Thoracic aorta (tissue), 2 donors: ENCODE data around the gene STK4. TPM values are rescaled to one million over a fixed set of nuclear protein-coding genes. Genes with fewer than 3 reads are reported as not detected.

Experiments
- ATAC-seq: fragments of 150-250 bp; one replicate; pipeline ENCODE4 v1.8.0; 2017; ENCODE audit warnings: low read depth; ENCODE audit not compliant: insufficient number of reproducible peaks, low FRiP score
- DNase-seq: peaks from one replicate; pipeline ENCODE4 v3.0.0-alpha.2; 2020; ENCODE audit warnings: low spot score
- H3K27ac ChIP-seq, 2 donors: fragments of 200-600 bp; sonication (generic); 1 replicate in 1 of 2; 2 replicates in 1 of 2; pipeline ENCODE4 v1.5.1; 2016; ENCODE audit warnings: mild to moderate bottlenecking in 2 of 2, moderate library complexity in 2 of 2
- H3K27me3 ChIP-seq: fragments of 200-600 bp; sonication (generic); replicated peaks from 2 replicates; pipeline ENCODE4 v1.6.0; 2016; ENCODE audit warnings: mild to moderate bottlenecking; ENCODE audit not compliant: insufficient read depth
- H3K36me3 ChIP-seq: fragments of 200-600 bp; sonication (generic); one replicate; pipeline ENCODE4 v1.5.1; 2016
- H3K4me1 ChIP-seq, 2 donors: fragments of 200-600 bp; sonication (generic); 1 replicate in 1 of 2; 2 replicates in 1 of 2; pipeline versions ENCODE4 v1.5.1 to v1.6.0; 2016; ENCODE audit warnings: low read depth in 2 of 2, mild to moderate bottlenecking in 1 of 2; ENCODE audit not compliant: control insufficient read depth in 1 of 2
- H3K4me3 ChIP-seq: fragments of 200-600 bp; sonication (generic); 2 replicates; pipeline ENCODE4 v1.5.1; 2016; ENCODE audit warnings: mild to moderate bottlenecking
- H3K9me3 ChIP-seq: fragments of 200-600 bp; sonication (generic); 2 replicates; pipeline ENCODE4 v1.5.1; 2016
- total RNA-seq, 2 donors: library from RNA; depleted of rRNA; stranded (reverse); fragments of >200 nt; gene quantifications; one replicate each; pipeline versions ENCODE4 v1.1.0 to v1.2.3, GENCODE V29; 2016
- TF ChIP-seq, protein P1 (sequence below): fragments of 200-600 bp; sonication (generic); IDR thresholded peaks from one replicate; pipeline ENCODE4 v1.5.1; 2019; ENCODE audit warnings: antibody characterized with exemption

STK4 gene
- total RNA-seq, 2 donors from 2014 or later = 30.3 to 47.9 TPM

GRCh38 chr20:44932916-44933315, 33.4 kb upstream of the STK4 start:
- DNase-seq (no peak), ATAC-seq (no peak)
- no peak overlapping the region for H3K27ac ChIP-seq
- TF ChIP-seq, protein P1, sequence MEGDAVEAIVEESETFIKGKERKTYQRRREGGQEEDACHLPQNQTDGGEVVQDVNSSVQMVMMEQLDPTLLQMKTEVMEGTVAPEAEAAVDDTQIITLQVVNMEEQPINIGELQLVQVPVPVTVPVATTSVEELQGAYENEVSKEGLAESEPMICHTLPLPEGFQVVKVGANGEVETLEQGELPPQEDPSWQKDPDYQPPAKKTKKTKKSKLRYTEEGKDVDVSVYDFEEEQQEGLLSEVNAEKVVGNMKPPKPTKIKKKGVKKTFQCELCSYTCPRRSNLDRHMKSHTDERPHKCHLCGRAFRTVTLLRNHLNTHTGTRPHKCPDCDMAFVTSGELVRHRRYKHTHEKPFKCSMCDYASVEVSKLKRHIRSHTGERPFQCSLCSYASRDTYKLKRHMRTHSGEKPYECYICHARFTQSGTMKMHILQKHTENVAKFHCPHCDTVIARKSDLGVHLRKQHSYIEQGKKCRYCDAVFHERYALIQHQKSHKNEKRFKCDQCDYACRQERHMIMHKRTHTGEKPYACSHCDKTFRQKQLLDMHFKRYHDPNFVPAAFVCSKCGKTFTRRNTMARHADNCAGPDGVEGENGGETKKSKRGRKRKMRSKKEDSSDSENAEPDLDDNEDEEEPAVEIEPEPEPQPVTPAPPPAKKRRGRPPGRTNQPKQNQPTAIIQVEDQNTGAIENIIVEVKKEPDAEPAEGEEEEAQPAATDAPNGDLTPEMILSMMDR = no peak
- H3K27me3 ChIP-seq = no peaks in the 10 kb centered on the region
- H3K36me3 ChIP-seq = peaks cover 3% of the 10 kb centered on the region
- no peaks in the 10 kb centered on the region for H3K4me1 ChIP-seq
- no peaks in the 10 kb centered on the region for H3K9me3 ChIP-seq
- no peak overlapping the region for H3K4me3 ChIP-seq

DNA sequence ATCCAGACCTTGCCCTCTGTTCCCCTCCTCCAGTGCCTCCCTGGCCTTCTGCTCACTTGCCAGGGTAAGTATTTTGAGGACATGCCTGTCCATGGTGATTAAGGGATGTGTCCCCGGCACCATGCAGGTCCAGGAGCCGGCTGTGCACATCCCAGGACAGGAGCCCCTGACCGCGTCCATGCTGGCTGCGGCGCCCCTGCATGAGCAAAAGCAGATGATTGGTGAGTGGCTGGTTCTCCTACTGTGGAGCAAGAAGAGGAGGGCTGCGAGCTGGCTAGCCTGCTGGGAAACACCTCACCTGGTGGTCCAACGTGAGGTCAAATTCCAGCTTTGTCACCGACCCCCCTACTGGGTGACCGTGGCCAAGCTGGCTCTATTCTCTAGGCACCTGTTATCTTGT, 29.8 kb upstream of the STK4 start:
- H3K4me3 ChIP-seq = no peak overlapping the region
- TF ChIP-seq, protein P1 = no peak
- no peaks in the 10 kb centered on the region for H3K9me3 ChIP-seq
- H3K36me3 ChIP-seq = peaks cover 14% of the 10 kb centered on the region
- DNase-seq (no peak), ATAC-seq (no peak)
- H3K27ac ChIP-seq = no peak overlapping the region
- no peaks in the 10 kb centered on the region for H3K4me1 ChIP-seq
- H3K27me3 ChIP-seq = no peaks in the 10 kb centered on the region

GRCh38 chr20:44938637-44939036, 27.7 kb upstream of the STK4 start:
- H3K9me3 ChIP-seq = no peaks in the 10 kb centered on the region
- H3K27ac ChIP-seq = peak overlapping the region in 1 of 2 donors; percentile 7
- no peaks in the 10 kb centered on the region for H3K27me3 ChIP-seq
- TF ChIP-seq, protein P1 = no peak
- DNase-seq (no peak), ATAC-seq (no peak)
- H3K4me3 ChIP-seq = no peak overlapping the region
- H3K36me3 ChIP-seq = peaks cover 34% of the 10 kb centered on the region
- no peaks in the 10 kb centered on the region for H3K4me1 ChIP-seq

- no peak overlapping the region for H3K4me3 ChIP-seq
- H3K4me1 ChIP-seq = no peaks in the 10 kb centered on the region
- ATAC-seq (no peak), DNase-seq (no peak)
- no peak overlapping the region for H3K27ac ChIP-seq
- H3K27me3 ChIP-seq = no peaks in the 10 kb centered on the region
- TF ChIP-seq, protein P1 = no peak
- H3K36me3 ChIP-seq = peaks cover 51% of the 10 kb centered on the region
- H3K9me3 ChIP-seq = no peaks in the 10 kb centered on the region
These were observed 25.1 kb upstream of the STK4 start for GRCh38 chr20:44941120-44941691.

DNA sequence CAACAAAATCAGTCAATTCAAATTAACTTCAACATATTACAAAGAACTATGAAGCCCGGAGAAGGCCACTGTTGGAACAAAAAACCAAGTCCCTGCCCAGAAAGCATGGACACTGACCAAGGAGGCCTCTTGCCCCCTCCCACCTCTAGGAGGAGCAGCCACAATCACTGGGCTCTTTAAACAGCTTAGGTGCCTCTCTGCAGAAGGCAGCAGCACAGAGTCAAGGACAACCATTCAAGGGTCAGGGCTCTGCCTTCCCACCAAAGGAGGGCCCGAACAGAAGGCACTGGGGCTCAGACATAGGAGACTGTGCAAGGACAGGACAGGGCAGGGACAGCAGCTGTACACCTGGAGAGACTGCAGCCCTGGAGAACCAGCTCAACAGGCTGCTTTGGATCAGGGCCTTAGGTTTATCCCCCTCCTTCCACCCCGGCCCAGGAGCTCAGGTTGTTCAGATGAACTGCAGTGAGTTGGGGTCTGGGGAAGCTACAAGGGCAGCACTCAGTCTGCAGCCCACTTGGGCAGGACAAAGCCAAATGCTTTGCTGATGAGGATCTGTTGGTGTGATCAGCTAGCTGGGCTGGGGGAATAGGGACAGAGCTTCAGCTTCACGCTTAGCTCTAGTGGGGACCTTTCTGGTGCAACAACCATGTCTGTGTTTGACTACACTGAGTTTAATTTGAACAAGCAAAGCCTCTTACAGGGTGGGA, 23.9 kb upstream of the STK4 start:
- DNase-seq (no peak), ATAC-seq (no peak)
- Histone ChIP-seq H3K4me1 (no peaks in the 10 kb centered on the region), H3K36me3 (peaks cover 56% of the 10 kb centered on the region), H3K9me3 (no peaks in the 10 kb centered on the region), H3K27me3 (no peaks in the 10 kb centered on the region), H3K27ac (no peak overlapping the region), H3K4me3 (no peak overlapping the region)
- TF ChIP-seq, protein P1 = no peak
